ENCODE results near the gene HAUS7.

HAUS7 gene

GRCh38 chrX:153476666-153477363, 6.4 kb upstream of the HAUS7 start:
- Histone ChIP-seq H3K4me3 (ENCODE audit: low read depth, low read length) (no peak overlapping the region), H3K9me3 (no peaks in the 10 kb centered on the region), H3K36me3 (no peaks in the 10 kb centered on the region), H3K4me1 (peaks cover 26% of the 10 kb centered on the region), H3K27me3 (no peaks in the 10 kb centered on the region)
- DNase-seq, result peak; percentile 84
- TF ChIP-seq CTCF (IDR thresholded peaks at IDR 0.05; ENCODE audit: low read depth, low read length), result no peak

GRCh38 chrX:153475751-153476281, 5.4 kb upstream of the HAUS7 start:
- H3K27me3 ChIP-seq, result no peaks in the 10 kb centered on the region
- H3K36me3 ChIP-seq, result no peaks in the 10 kb centered on the region
- H3K4me1 ChIP-seq, result peaks cover 26% of the 10 kb centered on the region
- DNase-seq, result no peak
- no peak for TF ChIP-seq CTCF (IDR thresholded peaks at IDR 0.05; ENCODE audit: low read depth, low read length)
- no peak overlapping the region for H3K4me3 ChIP-seq (ENCODE audit: low read depth, low read length)
- no peaks in the 10 kb centered on the region for H3K9me3 ChIP-seq

GRCh38 chrX:153475271-153475670, 4.9 kb upstream of the HAUS7 start:
- Histone ChIP-seq H3K36me3 (no peaks in the 10 kb centered on the region), H3K4me1 (peaks cover 26% of the 10 kb centered on the region), H3K4me3 (ENCODE audit: low read depth, low read length) (no peak overlapping the region), H3K9me3 (no peaks in the 10 kb centered on the region), H3K27me3 (no peaks in the 10 kb centered on the region)
- no peak for DNase-seq
- no peak for TF ChIP-seq CTCF (IDR thresholded peaks at IDR 0.05; ENCODE audit: low read depth, low read length)

GRCh38 chrX:153474718-153475117, 4.3 kb upstream of the HAUS7 start:
- no peak for DNase-seq
- H3K9me3 ChIP-seq, result no peaks in the 10 kb centered on the region
- no peaks in the 10 kb centered on the region for H3K27me3 ChIP-seq
- no peak overlapping the region for H3K4me3 ChIP-seq (ENCODE audit: low read depth, low read length)
- no peak for TF ChIP-seq CTCF (IDR thresholded peaks at IDR 0.05; ENCODE audit: low read depth, low read length)
- H3K36me3 ChIP-seq, result no peaks in the 10 kb centered on the region
- peaks cover 26% of the 10 kb centered on the region for H3K4me1 ChIP-seq

GRCh38 chrX:153474266-153474665, 3.9 kb upstream of the HAUS7 start:
- TF ChIP-seq CTCF (IDR thresholded peaks at IDR 0.05; ENCODE audit: low read depth, low read length), result no peak
- Histone ChIP-seq H3K9me3 (no peaks in the 10 kb centered on the region), H3K27me3 (no peaks in the 10 kb centered on the region), H3K4me1 (peaks cover 26% of the 10 kb centered on the region), H3K4me3 (ENCODE audit: low read depth, low read length) (no peak overlapping the region), H3K36me3 (no peaks in the 10 kb centered on the region)
- no peak for DNase-seq

GRCh38 chrX:153473126-153473525, 2.8 kb upstream of the HAUS7 start:
- H3K4me1 ChIP-seq, result peaks cover 26% of the 10 kb centered on the region
- TF ChIP-seq CTCF (IDR thresholded peaks at IDR 0.05; ENCODE audit: low read depth, low read length), result no peak
- H3K4me3 ChIP-seq (ENCODE audit: low read depth, low read length), result no peak overlapping the region
- no peaks in the 10 kb centered on the region for H3K27me3 ChIP-seq
- H3K9me3 ChIP-seq, result no peaks in the 10 kb centered on the region
- DNase-seq, result no peak
- H3K36me3 ChIP-seq, result no peaks in the 10 kb centered on the region
